Effector CD4-positive, alpha-beta T cell (primary cell): ENCODE data around the gene NCOR2.

Experiments
- DNase-seq: peaks from one replicate; pipeline ENCODE4 v3.0.0-alpha.2; 2020

Gene NCOR2

DNA sequence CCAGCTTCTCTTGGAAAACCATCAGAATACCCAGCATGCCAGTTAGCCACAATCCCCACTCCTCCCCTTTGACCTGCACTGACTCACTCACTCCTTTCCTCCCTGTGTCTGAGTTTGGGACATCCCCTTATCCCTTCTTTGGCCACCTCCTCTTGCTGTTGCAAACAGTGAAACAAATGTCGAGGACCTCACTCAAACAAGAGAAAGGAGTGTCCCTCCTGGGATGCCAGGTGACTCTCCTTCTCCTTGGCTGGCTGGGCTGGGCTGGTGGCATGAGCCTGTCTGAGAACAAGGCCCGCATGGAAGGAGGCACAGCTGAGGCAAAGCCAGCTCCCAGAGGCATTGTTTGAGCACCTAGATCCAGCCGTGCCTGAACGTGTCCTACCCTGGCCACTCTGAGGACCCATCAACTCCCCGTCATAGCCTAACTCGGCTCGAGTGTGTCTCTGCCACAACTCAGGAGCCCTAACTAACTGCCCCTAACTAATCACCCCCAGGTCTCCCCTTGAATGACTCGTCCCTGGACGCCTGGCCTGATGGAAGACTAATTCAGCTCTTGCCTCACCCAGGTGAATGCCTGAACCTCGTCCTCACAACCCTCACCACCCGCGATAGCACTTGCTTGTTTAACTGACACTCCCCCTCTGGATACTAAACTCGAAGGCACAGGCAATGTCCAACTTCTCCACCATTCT lies 43.0 kb downstream of the NCOR2 start:
- DNase-seq = no peak

DNA sequence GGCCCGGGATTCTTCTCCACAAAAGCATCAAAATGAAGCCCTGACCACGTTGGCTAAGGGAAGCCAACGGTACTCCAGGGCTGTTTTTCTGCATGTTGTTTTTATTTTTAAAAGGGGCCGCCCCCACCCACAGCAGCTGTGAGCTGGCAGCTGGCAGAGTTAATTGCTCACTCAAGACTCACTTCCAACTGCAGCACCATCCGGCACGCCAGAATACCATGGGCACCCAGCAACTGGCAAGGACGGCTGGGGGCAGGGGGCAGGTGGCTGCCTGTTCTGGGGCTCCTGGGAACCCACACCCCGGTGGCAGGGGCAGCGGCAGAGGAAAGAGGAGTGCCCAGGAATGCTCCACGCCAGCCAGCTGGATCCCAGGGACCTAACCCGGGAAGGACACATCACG lies 44.3 kb downstream of the NCOR2 start:
- DNase-seq = no peak

DNA sequence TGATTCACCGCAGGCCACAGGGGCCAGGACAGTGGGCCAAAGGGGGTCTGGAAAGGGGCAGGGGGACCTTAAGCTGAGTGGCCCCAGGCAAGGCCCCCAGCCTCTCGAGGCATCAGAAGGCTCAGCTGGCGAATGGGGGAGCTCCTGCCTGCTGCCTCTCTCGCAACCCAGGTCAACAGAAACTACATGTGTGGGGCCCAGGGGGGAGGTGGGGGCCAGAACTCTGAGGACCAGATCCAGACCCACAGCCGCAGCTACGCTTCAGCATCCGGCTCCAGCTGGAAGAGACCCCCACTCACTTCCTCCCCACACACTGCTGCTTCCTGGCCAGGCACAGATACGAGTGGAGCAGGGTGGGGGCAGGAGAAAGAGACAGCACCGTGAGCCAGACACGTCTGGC lies 46.5 kb downstream of the NCOR2 start:
- DNase-seq = no peak

DNA sequence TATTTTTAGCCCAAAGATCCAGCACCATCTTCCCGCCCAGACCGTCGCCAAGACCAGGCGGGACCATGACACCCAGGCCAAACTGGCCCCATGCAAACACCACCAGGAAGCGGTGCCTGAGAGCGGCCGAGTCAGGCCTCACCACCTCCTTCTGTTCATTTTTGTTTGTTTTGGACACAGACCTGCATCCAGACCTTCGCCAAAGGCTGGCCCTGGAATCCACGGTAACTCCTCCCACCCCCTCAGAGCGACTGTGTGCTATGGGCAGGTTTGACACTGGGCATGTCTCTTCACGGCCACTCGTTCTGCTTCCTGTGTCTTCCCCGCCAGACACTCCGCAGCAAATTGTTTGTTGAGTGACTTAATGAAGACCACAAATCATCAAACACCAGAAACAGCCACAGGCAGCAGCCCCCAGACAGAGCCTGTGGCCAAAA lies 47.1 kb downstream of the NCOR2 start:
- DNase-seq = no peak

DNA sequence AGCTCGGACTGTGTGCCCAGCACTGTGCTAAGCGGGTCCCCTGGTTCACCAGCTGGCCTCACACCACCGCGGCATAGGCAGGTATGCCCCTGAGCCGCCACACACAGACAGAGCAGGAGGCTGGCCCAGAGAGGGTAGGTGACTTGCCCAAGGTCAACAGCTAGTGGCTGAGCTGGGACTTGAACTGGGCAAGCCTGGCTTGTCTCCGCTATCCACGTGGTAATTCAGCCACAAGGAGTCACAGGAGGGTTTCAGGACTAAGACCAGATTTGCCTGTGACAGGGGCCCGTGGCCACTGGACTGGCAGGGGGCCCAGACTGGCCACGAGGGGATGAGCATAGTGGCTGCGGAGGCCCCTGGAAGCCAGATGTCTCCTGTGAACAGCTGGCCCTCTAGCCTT lies 47.7 kb downstream of the NCOR2 start:
- DNase-seq = no peak

DNA sequence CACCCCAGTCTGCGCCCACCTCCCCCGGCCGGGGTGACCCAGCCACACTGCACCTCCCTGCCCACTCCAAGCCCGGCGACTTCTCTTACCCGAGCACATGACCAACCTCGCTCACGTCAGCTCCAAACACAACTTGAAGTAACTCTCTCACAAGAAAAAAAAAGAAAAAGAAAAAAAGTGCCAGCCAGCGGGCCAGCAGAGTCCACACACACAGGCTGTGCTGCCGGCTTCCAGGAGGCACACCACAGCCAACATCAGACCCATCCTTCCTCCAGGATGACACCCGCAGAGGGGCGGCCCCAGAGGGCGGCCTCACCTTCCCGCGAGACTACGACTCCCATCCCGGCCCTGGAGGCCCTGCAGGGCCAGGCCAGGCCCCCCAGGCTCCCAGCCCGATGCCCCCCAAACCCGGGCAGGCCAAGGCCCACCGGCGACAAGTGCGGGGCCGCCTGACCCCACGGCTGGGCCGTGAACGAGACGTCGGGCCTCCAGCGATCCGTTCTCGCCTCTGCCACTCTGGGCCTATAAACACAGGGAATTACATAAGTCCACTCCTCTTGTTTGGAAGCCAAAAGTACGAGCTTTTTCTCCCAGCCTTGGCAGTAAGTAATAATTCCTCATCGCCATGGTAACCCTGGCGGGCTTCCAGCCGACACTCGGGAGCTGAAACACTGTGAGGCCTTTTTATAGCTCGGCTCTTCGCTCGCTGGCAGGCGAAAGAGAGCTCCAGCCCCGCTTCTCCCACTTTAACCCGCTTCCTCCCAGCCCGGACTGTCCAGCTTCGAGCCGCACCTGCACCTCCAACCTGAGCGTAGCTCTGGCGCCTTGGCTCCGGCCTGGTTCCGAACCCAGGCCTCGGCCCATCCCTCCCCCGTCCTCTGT lies 49.1 kb downstream of the NCOR2 start:
- no peak for DNase-seq
